Hematopoietic multipotent progenitor cell treated with erythropoietin and hydrocortisone succinate and interleukin-3 and kit ligand, for 17 days (in vitro differentiated cells): ENCODE measurements around the gene FBXL17.

Source experiments
- DNase-seq: peaks from one replicate; pipeline ENCODE4 v3.0.0-alpha.2; 2015; ENCODE audit warnings: low spot score

Gene FBXL17

DNA sequence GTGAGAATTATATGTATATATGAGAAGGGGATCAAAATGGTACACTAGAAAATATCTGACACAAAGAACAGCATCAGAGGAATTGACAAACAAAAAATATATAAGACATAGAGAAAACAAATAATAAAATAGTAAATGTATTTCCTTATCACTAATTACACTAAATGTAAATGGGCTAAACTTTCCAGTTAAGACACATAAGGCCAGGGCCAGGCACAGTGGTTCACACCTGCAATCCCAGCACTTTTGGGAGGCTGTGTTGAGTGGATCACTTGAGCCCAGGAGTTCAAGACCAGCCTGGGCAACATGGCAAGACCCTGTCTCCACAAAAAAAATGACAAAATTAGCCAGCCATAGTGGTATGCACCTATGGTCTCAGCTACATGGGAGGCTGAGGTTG is 8.5 kb downstream of the FBXL17 start:
- DNase-seq = no peak

GRCh38 chr5:108372369-108372768 is 9.5 kb downstream of the FBXL17 start:
- DNase-seq = no peak

DNA sequence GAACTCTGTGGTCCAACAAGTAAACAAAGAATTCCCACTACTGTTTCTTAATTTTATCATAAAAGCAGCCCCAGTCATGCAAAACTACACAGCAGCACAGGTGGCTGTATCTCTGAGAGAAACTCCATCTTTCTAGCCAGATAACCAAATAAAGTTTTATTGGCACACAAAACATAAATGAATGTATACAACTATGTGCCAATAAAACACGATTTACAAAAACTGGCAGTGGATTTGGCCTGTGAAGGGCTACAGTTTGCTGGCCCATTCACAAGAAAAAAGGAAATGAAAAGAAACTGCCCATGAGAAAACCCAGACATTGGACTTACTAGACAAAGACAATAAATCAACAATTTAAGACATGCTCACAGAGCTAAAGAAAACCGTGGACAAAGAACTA is 10.6 kb downstream of the FBXL17 start:
- DNase-seq = no peak

GRCh38 chr5:108369167-108369566 is 12.7 kb downstream of the FBXL17 start:
- DNase-seq = no peak

DNA sequence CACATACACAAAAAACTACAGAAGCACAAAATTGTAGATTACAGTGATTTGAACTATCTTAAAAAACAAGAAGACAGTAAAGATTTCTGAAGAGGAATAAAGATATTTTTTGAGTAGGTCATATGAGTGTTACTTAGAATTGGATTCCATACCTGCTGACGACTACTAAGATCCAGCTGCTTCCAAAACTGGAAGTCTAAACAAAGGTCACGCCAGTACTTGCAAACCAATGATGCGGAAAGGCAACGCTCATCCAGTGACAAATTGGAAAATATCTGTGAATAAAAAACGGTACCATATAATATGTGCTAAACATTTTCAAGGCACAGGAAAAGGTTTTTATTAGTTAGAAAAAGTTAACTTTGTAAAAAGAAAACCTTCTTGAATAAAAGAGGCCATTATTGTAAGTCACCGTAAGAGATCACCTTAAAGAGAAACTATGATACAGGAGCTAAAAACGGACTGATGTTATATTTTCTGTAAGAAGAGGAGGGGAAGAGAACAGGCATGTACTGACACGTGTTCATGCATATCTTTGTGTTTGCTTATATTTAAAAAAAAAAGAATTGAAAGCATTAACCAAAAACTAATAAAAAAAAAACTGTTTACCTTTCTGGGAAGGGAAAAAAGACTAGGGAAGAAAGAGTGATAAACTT is 14.1 kb downstream of the FBXL17 start:
- DNase-seq = no peak

- DNase-seq = no peak
Measured at GRCh38 chr5:108366500-108366899, 15.4 kb downstream of the FBXL17 start.

DNA sequence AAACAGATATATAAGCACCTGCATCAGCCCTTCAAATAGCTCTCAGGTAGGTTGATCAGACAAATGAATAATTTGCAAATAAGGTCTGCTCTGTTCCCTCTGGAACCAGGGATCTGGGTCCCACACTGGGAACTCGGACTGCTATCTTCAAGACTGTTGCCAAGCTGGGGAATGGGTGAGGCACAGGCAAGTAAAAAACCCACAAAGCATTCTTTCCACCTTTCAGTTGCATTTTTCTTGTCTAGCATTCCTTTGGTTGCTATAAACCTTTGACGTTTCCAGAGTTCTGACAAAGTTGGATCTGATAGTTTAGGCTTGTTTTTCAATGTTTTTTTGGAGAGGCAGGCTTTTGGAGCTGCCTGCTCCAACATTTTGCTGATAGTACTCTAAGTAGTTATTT is 20.1 kb downstream of the FBXL17 start:
- no peak for DNase-seq

DNA sequence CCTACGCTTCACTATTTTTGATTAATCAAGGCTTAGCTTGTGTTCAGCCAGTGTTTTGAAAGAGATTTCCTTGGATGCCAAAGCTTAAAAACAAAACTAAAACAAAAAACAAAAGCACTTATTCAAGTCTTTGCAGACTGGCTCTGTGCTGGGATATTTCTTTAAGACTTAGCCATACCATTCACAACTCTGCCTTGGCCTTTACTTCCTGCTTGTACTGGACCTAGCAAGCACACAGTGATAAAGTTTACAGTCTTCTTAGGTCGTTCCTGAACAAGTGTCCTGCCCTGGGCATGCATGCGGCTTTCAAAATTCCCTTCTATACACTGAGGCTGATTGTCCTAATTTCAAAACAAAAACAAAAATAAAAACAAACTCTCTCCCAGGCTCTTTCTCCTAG is 20.7 kb downstream of the FBXL17 start:
- no peak for DNase-seq

GRCh38 chr5:108360280-108360679 is 21.6 kb downstream of the FBXL17 start:
- DNase-seq = no peak

GRCh38 chr5:108356286-108356685 is 25.6 kb downstream of the FBXL17 start:
- no peak for DNase-seq

GRCh38 chr5:108353087-108353486 is 28.8 kb downstream of the FBXL17 start:
- DNase-seq = no peak

GRCh38 chr5:108345541-108346171 is 36.2 kb downstream of the FBXL17 start:
- DNase-seq = peak; percentile 47

DNA sequence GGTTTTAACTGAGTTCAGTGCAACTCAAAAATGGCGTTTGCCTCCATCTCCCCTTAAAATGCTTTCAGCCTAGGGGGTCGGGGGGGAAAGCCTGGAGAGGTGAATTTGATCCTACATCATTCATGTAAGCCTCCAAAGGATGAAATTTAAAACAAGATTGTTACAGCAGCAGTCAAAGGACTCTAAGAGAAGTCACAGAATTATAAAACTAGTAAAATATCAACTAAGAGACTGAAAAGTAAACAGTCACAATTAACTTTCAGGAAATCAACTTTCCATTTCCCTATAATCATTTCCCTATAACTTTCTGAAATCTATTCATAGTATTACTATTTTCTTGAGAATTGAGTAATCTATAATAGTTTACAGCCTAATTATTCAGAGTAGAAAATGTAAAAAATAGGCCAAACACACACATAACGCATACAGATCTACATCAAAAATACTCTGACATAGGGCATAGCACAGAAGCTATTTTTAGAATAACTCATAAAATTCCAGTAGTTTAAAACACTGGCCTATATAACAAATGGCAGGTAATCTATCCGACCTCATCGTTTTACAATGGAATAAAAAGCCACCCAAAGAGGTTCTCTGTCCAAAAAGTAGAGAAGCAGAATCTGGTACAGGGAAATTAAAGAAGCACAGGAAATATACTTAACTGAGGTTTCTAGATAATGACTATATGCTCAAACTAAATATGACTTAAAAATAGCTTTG is 37.6 kb downstream of the FBXL17 start:
- no peak for DNase-seq

DNA sequence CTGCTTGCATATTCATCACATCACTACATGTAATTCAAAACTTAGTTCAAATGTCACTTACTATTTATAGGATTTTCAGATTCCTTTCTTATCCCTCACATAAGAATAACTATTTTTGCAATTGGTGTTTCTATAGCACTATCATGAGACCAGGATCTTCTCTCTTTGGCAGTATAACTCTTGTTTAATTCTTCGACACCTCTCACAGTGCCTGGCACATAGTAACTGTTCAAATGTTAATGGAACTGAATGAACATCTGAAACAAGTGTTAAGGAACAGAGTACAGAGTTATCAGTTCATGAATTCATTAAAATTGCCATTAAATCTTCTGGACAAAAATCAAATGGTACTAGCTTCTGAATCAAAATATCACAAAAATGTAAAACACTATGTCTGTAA is 40.0 kb downstream of the FBXL17 start:
- no peak for DNase-seq

DNA sequence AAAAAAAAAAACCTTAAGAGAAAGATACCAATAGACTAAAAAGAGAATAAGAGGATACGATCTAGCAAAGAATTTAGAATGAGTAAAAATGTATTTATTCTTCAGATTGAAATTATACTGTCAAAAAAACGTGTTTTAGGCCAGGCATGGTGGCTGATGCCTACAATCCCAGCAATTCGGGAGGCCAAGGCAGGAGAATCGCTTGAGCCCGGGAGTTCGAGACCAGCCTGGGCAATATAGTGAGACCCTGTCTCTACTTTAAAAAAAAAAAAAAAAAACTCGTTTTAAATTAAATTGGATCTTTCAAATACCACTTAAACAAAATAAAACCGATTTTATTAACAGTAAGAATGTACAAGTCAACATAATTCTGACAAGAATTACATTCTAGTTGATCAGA is 41.8 kb downstream of the FBXL17 start:
- DNase-seq = no peak

- DNase-seq = no peak
Measured at GRCh38 chr5:108339220-108339619, 42.7 kb downstream of the FBXL17 start.

GRCh38 chr5:108334225-108334624 is 47.7 kb downstream of the FBXL17 start:
- no peak for DNase-seq

GRCh38 chr5:108326982-108327381 is 54.9 kb downstream of the FBXL17 start:
- no peak for DNase-seq

- no peak for DNase-seq
Measured at GRCh38 chr5:108324886-108325285, 57.0 kb downstream of the FBXL17 start.

DNA sequence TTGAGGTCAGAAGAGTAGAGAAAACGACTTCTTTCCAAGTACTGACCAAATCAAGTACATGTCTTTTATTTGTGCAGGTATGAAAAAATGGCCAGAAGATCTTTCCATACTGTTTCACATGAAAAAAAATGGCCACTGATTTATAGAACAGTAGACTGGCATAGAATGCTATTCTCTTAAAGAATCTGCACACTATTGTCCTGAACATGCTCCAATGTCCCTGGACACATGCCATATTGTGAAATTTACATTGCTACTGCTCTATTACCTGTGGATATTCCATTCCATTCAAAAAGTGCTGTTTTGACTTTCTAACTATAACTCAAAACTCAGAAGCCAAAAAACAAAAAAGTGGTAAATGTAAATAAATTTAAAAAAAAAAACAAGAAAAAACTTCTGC is 60.6 kb downstream of the FBXL17 start:
- DNase-seq = no peak

GRCh38 chr5:108320231-108320630 is 61.7 kb downstream of the FBXL17 start:
- DNase-seq = no peak

DNA sequence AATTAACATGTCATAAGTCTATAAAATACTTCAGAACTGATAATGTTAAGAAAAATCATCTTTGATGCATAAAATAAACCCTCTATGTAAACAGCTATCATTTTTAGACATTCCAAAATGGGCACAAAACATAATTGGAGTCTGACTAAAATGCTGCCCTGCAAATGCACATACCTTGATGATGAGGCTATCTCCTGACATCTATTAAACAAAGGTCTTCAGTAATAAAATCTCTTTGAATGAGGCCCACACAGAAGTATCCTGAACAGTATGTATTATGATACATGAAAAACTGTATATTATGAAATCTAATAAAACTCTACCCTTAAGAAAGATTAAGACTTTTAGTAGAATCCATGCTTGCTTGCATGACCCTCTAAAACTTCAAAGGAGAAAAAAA is 66.1 kb downstream of the FBXL17 start:
- no peak for DNase-seq

GRCh38 chr5:108312258-108312657 is 69.6 kb downstream of the FBXL17 start:
- DNase-seq = no peak

DNA sequence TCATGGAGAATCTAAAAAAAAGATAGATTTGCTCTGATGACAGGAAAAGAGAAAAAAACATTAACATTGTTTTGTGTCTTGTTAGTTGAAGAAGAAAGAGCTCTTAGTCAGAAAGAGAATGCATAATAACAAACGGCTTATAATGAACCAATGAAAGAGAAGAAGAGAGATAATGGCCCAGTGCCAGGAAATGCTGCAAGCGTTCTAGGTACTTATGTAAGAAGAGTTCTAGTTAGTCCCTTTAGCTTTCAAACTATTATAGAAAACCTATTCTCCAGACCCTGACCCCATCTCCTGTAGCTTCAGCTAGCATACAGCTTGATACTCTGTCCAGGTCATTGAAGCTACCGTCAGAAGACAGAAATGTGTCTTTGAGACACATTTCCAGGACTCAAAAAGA is 70.2 kb downstream of the FBXL17 start:
- DNase-seq = no peak
